ENCODE results near the gene TECRL. TPM values are rescaled to one million over a fixed set of nuclear protein-coding genes. Genes with fewer than 3 reads are reported as not detected.
A peak's percentile ranks its signal among the peaks of the same experiment; 100 is the strongest.

Gene TECRL
- total RNA-seq, 1 experiment from 2014 or later, result not detected

DNA sequence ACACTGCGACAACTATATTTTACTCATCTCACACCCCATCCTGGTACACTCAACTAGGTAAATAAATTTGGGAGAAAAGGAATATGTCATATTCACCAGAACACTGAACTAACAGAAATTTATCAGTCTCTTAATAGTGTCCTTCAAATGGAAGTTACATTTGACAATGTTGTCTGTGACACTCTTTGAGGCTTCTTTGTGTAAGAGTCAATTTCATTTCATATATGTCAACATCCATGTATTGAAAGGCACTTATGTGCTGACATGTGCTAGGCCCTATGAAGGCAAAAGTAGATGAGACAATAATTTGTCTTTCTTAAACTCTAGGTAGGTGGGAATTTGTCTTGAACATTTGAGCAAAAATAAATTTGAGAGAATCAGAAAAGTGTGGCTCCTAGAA, 82.0 kb downstream of the TECRL start:
- no peak for DNase-seq (ENCODE audit: low spot score)

DNA sequence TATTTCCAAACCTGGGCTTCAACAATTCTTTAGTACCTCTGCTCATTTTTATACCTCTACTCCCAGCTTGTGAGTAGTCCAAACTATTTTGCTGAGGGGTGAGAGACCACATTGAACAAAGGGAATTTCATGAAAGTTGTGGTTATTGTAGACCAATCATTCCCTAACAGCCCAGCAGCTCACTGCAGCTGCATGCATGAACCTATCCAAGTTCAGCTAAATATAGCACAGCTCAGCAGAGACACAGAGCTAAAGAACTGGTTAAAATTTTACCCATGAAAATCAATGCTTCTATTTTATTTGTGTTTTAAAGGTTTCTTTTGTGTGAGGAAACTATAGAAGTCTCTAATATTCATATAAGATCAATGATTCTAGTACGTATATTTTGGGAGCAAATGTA, 82.7 kb downstream of the TECRL start:
- DNase-seq (ENCODE audit: low spot score), result no peak

DNA sequence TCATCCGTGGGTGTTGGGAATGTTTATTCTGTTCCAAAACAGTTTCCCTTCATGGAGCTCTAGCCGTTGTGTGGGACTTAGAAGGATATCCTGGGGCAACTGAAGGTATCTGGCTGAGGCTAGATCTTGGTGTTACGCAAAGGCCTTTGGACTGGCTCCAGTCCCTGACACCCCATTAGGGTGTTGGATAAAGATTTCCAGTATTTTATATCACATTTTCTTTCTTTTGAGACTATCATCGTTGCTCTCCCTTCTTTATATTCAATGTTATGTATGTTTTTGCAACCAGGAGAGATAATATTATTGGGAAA, 103.0 kb downstream of the TECRL start:
- DNase-seq (ENCODE audit: low spot score), result no peak

DNA sequence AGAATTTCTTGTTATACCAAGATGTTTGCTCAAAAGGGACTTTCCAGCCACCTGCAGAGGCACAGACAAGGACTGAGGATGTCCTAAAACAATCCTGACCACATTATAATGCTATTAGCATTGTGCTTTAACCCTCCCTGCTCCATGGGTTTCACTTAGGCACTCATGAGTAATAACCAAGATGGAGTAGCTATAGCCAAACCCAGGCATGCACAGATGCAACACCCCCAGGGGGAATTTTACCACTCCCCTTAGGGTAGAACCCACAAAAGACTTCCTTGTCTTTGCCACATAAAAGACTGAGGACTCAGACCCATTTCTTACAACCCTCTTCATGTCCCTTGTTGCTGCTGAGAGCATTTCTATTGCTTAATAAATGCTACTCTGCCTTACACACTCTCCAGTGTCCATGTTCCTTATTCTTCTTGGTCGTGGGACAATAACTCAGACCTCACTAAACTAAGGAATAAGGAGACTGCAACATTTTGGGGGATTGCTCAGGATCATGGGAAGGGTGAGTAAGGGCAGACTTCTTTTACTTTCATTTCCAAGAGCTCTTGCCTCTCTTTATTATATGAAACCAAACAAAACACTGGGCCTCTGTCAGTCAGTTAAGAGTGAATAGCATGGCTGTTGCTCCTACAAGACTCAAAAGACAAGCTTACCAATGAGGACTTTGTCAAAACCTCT, 103.5 kb downstream of the TECRL start:
- DNase-seq (ENCODE audit: low spot score), result no peak

DNA sequence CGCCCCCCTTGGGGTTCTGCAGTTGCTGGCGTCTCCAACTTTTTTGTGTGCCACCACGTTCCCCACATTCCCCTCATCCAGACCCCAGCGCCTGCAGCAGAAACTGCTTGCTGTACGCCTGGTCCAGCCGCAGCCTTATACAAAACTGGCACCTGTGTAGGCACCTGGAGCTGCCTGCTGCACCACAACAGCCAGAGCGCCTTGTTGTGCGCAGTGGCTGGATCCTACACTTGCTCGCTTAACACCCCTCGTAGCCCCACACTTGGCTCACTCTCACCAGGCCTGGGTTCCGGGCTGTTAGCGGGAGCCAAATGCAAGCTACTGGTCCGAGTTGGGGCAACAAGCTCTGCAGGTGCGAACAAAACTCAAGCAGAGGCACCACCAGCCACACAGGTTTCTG, 136.8 kb downstream of the TECRL start:
- DNase-seq (ENCODE audit: low spot score), result no peak

DNA sequence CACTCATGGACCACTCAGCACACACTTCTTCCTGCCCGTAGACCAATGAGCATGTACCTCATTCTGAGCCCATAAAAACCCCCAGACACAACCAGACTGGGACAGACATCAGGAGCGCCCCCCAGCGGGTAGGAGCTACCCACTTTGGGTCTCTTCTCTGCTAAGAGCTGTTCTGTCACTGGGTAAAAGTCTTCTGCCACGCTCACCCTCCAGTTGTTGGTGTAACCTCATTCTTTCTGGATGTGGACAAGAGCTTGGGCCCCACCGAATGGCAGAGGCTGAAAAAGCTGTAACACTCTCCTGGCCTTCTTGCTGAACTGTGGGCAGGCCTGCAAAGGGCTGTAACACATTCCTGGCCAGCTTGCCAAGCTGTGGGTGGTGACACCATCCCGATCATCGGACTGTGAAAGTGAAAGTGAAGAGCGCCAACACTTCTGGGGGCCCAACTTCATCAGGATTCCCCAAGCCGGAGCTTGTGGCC, 137.6 kb downstream of the TECRL start:
- peak; percentile 77 for DNase-seq (ENCODE audit: low spot score)

DNA sequence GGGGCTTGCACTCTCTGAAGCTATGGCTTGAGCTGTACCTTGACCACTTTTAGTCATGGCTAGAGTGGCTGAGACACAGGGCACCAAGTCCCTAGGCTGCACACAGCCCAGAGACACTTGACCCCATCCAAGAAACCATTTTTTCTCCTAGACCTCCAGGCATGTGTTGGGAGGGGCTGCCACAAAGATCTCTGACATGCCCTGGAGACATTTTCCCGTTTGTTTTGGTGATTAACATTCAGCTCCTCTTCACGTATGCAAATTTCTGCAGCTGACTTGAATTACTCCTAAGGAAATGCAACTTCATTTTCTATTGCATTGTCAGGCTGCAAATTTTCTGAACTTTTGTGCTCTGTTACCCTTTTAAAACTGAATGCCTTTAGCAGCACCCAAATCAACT, 142.6 kb downstream of the TECRL start:
- no peak for DNase-seq (ENCODE audit: low spot score)

DNA sequence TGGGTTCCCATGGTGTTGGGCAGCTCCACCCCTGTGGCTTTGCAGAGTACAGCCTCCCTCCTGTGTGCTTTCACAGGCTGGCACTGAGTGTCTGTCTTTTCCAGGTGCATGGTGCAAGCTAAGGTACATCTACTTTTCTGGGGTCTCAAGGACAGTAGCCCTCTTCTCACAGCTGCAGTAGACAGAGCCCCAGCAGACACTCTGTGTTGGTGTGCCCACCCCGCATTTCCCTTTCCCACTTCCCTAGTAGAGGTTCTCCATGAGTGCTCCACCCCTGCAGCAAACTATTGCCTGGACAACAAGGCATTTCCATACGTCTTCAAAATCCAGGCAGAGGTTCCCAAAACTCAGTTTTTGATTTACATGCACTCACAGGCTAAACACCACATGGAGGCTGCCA, 143.0 kb downstream of the TECRL start:
- no peak for DNase-seq (ENCODE audit: low spot score)

DNA sequence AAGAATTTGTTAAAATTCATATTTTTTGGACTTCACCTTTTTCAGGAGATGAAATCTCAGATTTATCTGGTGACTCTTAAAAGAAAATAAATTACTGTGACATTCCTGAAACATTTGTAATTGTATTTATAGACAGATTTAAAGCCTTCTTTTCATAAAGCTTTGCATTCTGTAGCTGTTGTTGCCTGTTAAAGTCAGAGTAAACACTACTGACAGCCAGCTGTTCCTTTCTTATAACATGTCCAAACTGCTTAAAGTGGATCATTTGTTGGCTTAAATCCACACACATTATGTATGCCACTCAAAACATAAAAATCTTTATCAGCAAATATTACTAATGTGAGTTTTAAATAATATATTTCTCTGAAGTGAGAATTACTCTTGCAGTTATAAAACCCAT, 157.5 kb downstream of the TECRL start:
- DNase-seq (ENCODE audit: low spot score), result no peak

DNA sequence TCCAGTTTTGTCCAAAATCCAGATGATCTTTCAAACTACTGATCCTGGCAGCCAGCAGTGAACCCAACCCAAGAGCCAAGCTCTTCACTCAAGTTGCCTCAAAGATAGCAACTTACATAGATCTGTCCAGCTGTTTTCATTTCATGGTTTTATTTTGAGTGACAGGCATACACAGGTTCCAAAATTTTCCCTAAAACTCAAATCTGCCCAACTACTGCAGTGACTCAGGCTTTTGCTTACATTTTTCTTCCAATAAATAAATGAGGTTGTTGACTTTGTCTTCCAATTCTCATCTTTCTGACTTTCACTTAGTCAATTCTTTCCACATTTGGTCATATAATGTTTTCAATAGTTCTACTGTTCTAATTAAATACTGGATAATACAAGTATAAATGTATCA, 158.8 kb downstream of the TECRL start:
- no peak for DNase-seq (ENCODE audit: low spot score)

DNA sequence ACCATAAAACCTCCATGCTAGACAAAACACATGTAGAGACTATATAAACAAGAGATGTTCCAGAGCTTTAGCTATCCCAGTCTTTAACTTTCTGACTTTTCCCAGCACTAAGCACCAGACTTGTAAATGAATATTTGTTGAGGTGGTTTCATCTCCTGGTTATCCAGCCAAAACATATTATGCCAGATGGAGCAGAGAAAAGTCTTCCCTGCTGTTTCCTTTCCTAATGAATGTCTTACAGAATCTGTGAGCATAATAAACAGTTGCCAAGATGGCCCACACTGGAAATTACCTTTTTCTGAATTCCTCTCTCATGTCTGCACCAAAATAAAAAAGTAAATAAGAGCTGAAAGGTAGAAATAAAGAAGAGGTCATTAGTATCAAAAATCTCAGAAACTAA, 159.2 kb downstream of the TECRL start:
- DNase-seq (ENCODE audit: low spot score), result no peak

DNA sequence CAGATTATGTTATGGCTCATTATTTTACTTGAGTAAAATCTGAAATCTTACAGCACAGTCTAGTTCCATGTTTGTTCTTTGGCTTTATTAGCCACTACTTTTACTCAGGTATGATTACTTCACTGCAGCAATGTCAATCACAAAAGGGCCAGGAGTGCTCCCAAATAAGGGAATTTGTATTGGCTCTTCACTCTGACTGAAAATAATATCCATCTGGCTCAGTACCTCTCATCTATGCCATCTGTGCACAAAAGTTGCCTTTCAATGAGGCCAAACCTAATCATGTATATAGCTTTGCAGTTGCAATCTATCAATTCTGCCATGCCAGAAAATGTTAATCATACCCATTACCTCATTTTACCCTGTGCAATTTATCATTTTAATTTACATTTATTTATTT, 161.1 kb downstream of the TECRL start:
- DNase-seq (ENCODE audit: low spot score), result no peak

DNA sequence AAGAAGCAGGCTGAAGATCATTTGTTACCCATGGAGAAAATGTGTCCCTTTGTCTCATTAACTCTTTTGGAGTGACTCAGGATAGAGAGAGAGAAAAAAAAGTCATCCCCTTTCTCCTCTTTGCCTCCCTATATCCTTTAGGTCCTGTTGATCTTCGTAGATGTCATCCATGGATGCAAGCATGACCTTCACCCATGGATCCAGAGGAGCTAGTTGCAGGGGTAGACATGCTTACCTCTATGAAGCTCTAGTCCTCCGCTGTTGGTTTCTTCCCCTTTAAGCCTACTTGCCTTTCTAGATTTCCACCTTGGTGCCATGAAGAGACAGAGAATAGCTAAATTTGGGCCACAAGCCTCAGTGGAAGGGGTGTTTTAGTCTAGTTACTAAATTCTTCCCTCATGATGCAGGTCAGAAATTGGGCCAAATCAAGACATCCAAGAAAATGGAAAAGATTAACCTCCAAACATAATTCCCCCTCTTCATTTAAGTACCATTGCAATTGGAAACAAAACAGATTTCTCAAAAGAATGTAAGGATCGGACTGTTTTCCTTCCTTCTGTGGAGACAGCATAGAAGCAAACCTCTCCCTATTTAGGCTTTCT, 178.4 kb downstream of the TECRL start:
- DNase-seq (ENCODE audit: low spot score), result no peak
